ENCODE data around the gene TP63.

DNA sequence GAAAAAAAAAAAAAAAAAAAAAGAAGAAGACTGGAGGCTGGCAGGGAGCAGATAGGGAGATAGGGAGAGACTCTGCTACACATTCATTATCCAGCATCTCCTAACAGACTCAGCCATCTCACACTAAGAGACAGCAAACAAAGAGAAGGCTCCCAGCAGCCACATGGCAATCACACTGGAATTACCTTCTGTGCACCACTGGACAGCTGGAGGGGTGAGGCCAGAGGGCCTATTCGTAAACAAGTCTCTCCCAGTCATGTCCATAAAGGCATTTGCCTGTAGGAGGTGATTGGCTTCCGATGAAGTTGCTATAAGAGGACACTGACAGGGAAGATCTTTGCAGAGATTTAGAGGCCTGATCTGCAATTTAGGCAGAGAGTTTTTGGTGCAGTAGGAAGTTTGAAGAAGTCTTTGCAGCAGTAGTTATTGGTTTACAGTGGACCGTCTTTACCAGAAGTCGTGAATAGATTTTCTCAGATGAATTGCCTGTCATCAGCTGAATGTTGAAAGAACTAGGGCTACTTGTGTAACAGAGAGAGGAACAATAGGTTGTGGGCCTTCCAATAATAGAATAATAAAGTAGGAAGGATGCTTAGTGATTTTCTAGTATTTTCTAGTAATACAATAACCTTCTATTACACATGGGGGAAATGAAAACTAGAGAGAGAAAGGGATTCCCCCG lies 89.7 kb downstream of the TP63 start:
- no peak for TF ChIP-seq EP300 (IDR thresholded peaks at IDR 0.05; ENCODE audit: low read depth)
- TF ChIP-seq, protein P1, sequence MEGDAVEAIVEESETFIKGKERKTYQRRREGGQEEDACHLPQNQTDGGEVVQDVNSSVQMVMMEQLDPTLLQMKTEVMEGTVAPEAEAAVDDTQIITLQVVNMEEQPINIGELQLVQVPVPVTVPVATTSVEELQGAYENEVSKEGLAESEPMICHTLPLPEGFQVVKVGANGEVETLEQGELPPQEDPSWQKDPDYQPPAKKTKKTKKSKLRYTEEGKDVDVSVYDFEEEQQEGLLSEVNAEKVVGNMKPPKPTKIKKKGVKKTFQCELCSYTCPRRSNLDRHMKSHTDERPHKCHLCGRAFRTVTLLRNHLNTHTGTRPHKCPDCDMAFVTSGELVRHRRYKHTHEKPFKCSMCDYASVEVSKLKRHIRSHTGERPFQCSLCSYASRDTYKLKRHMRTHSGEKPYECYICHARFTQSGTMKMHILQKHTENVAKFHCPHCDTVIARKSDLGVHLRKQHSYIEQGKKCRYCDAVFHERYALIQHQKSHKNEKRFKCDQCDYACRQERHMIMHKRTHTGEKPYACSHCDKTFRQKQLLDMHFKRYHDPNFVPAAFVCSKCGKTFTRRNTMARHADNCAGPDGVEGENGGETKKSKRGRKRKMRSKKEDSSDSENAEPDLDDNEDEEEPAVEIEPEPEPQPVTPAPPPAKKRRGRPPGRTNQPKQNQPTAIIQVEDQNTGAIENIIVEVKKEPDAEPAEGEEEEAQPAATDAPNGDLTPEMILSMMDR (IDR thresholded peaks at IDR 0.05): no peak
